DOHH2 (cell line): ENCODE results near the gene BANP.
"Not testable (repeated sequence)": the region's sequence is repeated elsewhere in the genome, so short reads cannot be mapped to it uniquely, and the experiment has no call there.

Experiments used
- H3F3A ChIP-seq: fragments of 200-600 bp; sonication (generic), shearing (Covaris generic); 2 replicates; pipeline ENCODE4 v1.6.0; 2016; ENCODE audit warnings: antibody characterized with exemption, mild to moderate bottlenecking; ENCODE audit not compliant: control insufficient read depth, insufficient read depth
- H3K27ac ChIP-seq: fragments of 200-600 bp; sonication (generic); 2 replicates; pipeline ENCODE4 v1.5.1; 2014; ENCODE audit warnings: low read depth, mild to moderate bottlenecking, low read length, moderate library complexity
- H3K27me3 ChIP-seq: fragments of 200-600 bp; sonication (generic); 2 replicates; pipeline ENCODE4 v1.6.1; 2014; ENCODE audit warnings: mild to moderate bottlenecking, low read length, mixed read lengths; ENCODE audit not compliant: control insufficient read depth
- H3K36me3 ChIP-seq: fragments of 200-600 bp; sonication (generic); 2 replicates; pipeline ENCODE4 v1.6.1; 2014; ENCODE audit warnings: mild to moderate bottlenecking, low read length, moderate library complexity, mixed read lengths; ENCODE audit not compliant: control insufficient read depth
- H3K4me1 ChIP-seq: fragments of 200-600 bp; sonication (generic); 2 replicates; pipeline ENCODE4 v1.6.1; 2014; ENCODE audit warnings: mild to moderate bottlenecking, low read length, mixed read lengths; ENCODE audit not compliant: control insufficient read depth
- H3K4me2 ChIP-seq: fragments of 200-600 bp; sonication (generic); 2 replicates; pipeline ENCODE4 v1.6.0; 2014; ENCODE audit warnings: mild to moderate bottlenecking, low read length, moderate library complexity
- H3K4me3 ChIP-seq: fragments of 200-600 bp; sonication (generic); 2 replicates; pipeline ENCODE4 v1.5.1; 2014; ENCODE audit warnings: mild to moderate bottlenecking, low read length, mixed read lengths
- H3K79me2 ChIP-seq: fragments of 200-600 bp; sonication (generic); 2 replicates; pipeline ENCODE4 v1.6.1; 2014; ENCODE audit warnings: mild to moderate bottlenecking, low read length, mixed read lengths; ENCODE audit not compliant: control insufficient read depth
- H3K9me2 ChIP-seq: fragments of 200-600 bp; sonication (generic); replicated peaks from 2 replicates; pipeline ENCODE4 v1.6.1; 2014; ENCODE audit warnings: mild to moderate bottlenecking, low read length, mixed read lengths; ENCODE audit not compliant: control insufficient read depth
- H3K9me3 ChIP-seq: fragments of 200-600 bp; sonication (generic); 2 replicates; pipeline ENCODE4 v1.6.1; 2014; ENCODE audit warnings: antibody characterized with exemption, low read length, mixed read lengths; ENCODE audit not compliant: control insufficient read depth, insufficient read depth
- H4K20me1 ChIP-seq: fragments of 200-600 bp; sonication (generic); 2 replicates; pipeline ENCODE4 v1.6.0; 2014; ENCODE audit warnings: low read depth, mild to moderate bottlenecking, antibody characterized with exemption, low read length, moderate library complexity; ENCODE audit not compliant: control insufficient read depth, insufficient read depth
- CTCF ChIP-seq: fragments of 200-600 bp; sonication (generic); IDR thresholded peaks from one replicate; pipeline ENCODE4 v1.5.1; 2014; ENCODE audit warnings: antibody characterized with exemption, mild to moderate bottlenecking, low read depth, low read length; ENCODE audit not compliant: poor library complexity, severe bottlenecking
- EZH2phosphoT487 ChIP-seq: fragments of 200-600 bp; sonication (generic); IDR thresholded peaks from 2 replicates; pipeline ENCODE4 v1.6.1; 2017; ENCODE audit warnings: borderline replicate concordance, mild to moderate bottlenecking, antibody characterized with exemption, low read length, moderate library complexity, mixed read lengths

Gene BANP

GRCh38 chr16:88019821-88020515 is 68.7 kb downstream of the BANP start:
- no peaks in the 10 kb centered on the region for H3F3A ChIP-seq
- no peaks in the 10 kb centered on the region for H3K4me1 ChIP-seq
- H3K9me3 ChIP-seq = no peaks in the 10 kb centered on the region
- H3K79me2 ChIP-seq = no peaks in the 10 kb centered on the region
- no peak overlapping the region for H3K27ac ChIP-seq
- no peak overlapping the region for H3K4me3 ChIP-seq
- peaks cover 5% of the 10 kb centered on the region; the same call in 1 of the 2 replicates for H3K36me3 ChIP-seq
- H4K20me1 ChIP-seq = no peaks in the 10 kb centered on the region
- H3K27me3 ChIP-seq = no peaks in the 10 kb centered on the region
- no peak overlapping the region for H3K4me2 ChIP-seq
- TF ChIP-seq EZH2phosphoT487 (no peak), CTCF (no peak)
- no peaks in the 10 kb centered on the region for H3K9me2 ChIP-seq

- Histone ChIP-seq H3K27me3 (no peaks in the 10 kb centered on the region), H3K36me3 (peaks cover 5% of the 10 kb centered on the region; the same call in 1 of the 2 replicates), H3K27ac (no peak overlapping the region), H3K9me2 (no peaks in the 10 kb centered on the region), H3F3A (no peaks in the 10 kb centered on the region), H4K20me1 (no peaks in the 10 kb centered on the region), H3K4me2 (no peak overlapping the region), H3K4me3 (no peak overlapping the region), H3K9me3 (no peaks in the 10 kb centered on the region), H3K79me2 (no peaks in the 10 kb centered on the region), H3K4me1 (no peaks in the 10 kb centered on the region)
- no peak for TF ChIP-seq EZH2phosphoT487
- no peak for TF ChIP-seq CTCF
Observed at GRCh38 chr16:88020516-88020885, 69.3 kb downstream of the BANP start.

GRCh38 chr16:88021041-88021970 is 70.1 kb downstream of the BANP start:
- H4K20me1 ChIP-seq, H3F3A ChIP-seq, H3K9me3 ChIP-seq, H3K4me1 ChIP-seq, H3K27ac ChIP-seq, H3K4me3 ChIP-seq, H3K36me3 ChIP-seq, H3K4me2 ChIP-seq, H3K27me3 ChIP-seq, H3K9me2 ChIP-seq, H3K79me2 ChIP-seq: not testable (repeated sequence)
